Measurements from ENCODE around the gene PDGFB.
A peak's percentile ranks its signal among the peaks of the same experiment; 100 is the strongest.

PDGFB gene

GRCh38 chr22:39245130-39246039 is 603 bp upstream of the PDGFB start:
- TF ChIP-seq CTCF (IDR thresholded peaks at IDR 0.05; ENCODE audit: low read depth, low read length, missing control alignments) = no peak
- in situ Hi-C loops (cut with HindIII; ENCODE audit: low sequenced_read_pairs) = no loop called here
- H3K4me3 ChIP-seq (ENCODE audit: low read depth, low read length) = no peak overlapping the region
- no peak for DNase-seq (ENCODE audit: low read depth)

- TF ChIP-seq CTCF (IDR thresholded peaks at IDR 0.05; ENCODE audit: low read depth, low read length, missing control alignments) = no peak
- in situ Hi-C loops (cut with HindIII; ENCODE audit: low sequenced_read_pairs) = no loop called here
- no peak for DNase-seq (ENCODE audit: low read depth)
- H3K4me3 ChIP-seq (ENCODE audit: low read depth, low read length) = peak overlapping the region; percentile 27
These were observed 666 bp downstream of the PDGFB start for GRCh38 chr22:39244136-39244495.

DNA sequence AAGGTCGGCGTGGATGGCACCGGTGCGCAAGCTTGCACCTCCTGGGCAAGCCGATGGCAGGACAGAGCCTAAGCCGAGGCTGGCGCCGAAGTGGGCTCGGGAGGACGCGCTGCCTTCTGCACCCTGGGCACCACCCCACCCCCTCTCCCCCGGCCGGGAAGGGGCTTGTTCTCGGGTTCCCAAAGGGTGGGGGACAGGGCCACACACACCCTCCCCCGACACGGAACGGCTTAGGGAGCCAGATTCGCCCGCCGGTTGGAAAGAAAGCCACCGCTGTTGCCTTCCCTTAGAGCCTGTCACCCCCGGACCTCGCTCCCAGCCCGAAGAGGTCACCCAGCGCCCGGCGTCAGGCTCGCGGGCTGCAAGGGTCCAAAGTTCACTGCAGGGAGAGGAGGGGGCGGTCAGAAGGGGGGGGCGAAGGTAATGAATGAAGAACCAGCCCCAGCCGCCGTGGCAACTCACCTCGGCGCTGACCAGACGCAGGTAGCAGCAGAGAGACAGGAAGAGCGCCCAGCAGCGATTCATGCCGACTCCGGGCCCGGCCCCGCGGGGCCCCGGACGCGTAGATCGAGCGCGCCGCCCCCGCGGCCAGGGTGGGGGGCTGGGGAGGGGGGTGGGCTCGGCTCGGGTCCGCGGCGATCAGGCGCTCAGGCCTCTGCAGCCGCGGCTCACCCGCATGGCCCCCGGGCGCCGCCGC is 1.2 kb downstream of the PDGFB start:
- no peak for TF ChIP-seq CTCF (IDR thresholded peaks at IDR 0.05; ENCODE audit: low read depth, low read length, missing control alignments)
- in situ Hi-C loops (cut with HindIII; ENCODE audit: low sequenced_read_pairs) = no loop called here
- DNase-seq (ENCODE audit: low read depth) = no peak
- H3K4me3 ChIP-seq (ENCODE audit: low read depth, low read length) = peak overlapping the region; percentile 28

- in situ Hi-C loops (cut with HindIII; ENCODE audit: low sequenced_read_pairs) = no loop called here
- H3K4me3 ChIP-seq (ENCODE audit: low read depth, low read length) = peak overlapping the region; percentile 28
- TF ChIP-seq CTCF (IDR thresholded peaks at IDR 0.05; ENCODE audit: low read depth, low read length, missing control alignments) = no peak
- DNase-seq (ENCODE audit: low read depth) = no peak
These were observed 2.0 kb downstream of the PDGFB start for GRCh38 chr22:39242595-39243438.

DNA sequence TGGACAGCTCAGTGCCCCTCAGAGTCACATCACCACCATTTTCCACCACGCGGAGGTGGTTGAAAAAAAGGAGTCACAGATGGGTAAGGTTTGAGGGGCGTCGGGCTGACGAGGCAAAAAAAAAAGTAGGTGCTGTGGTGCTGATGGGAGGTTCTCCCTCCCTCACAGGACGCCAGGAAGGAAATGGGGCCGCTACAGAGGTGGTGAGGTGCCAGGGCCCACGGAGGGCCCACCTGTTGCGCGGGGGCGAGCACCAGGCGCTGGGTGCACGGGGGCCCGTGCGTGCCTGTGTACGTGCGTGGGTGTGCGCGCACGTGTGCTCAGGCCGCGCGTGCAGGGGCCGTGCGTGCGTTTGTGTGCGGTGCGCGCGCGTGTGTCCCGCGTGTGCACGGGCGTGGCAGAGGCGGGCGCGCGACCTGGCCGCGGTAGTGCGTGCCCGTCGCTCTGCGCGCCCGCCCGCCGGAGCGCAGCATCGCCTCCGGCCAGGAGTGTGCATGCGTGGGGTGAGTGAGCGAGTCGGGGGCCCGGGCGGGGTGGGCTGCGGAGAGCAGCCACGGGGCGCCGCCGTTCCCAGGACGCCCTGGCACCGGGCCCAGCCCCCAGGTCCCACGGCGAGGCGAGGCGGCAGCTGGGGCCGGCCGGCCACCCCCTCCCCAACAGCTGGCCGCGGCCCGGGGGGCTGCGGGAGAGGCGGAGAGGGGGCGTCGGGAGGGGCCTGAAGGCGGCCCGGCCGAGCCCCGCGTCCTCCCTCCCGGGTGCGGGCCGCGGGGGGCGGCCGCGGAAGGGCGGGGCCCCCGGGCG is 2.8 kb downstream of the PDGFB start:
- no peak for TF ChIP-seq CTCF (IDR thresholded peaks at IDR 0.05; ENCODE audit: low read depth, low read length, missing control alignments)
- DNase-seq (ENCODE audit: low read depth) = no peak
- in situ Hi-C loops (cut with HindIII; ENCODE audit: low sequenced_read_pairs) = no loop called here
- peak overlapping the region; percentile 28 for H3K4me3 ChIP-seq (ENCODE audit: low read depth, low read length)

All from astrocyte of the cerebellum (primary cell).